GM19328 (cell line): ENCODE measurements around the gene PPP2R2B.
"Not testable (repeated sequence)": the region's sequence is repeated elsewhere in the genome, so short reads cannot be mapped to it uniquely, and the experiment has no call there.

Source experiments
- ATAC-seq: cut with Tn5 transposase; IDR thresholded peaks from one replicate; pipeline ENCODE4 v1.9.1; 2021; ENCODE audit warnings: mild to moderate bottlenecking, moderate library complexity; ENCODE audit not compliant: unreplicated experiment

Gene PPP2R2B

GRCh38 chr5:146751781-146752401, 126.7 kb downstream of the PPP2R2B start:
- ATAC-seq = peak; percentile 100

DNA sequence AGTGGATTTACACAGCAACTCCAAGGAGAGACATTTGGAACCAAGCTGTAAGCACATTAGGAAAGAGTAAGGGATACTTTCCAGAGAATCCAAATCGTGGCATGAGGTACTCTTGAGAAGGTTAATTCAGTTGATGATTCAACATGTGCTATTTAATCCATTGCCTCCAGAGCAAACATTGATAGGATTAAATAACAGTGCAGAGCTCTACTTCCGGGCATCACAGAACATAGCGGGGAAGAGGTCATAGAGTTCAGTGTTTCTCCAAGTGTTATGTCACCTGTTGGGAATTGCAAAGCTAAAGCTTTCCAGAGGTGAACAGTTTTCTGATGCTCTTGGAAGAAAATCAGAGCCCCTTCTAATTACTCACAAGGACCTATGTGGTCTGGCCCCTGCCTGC, 127.5 kb downstream of the PPP2R2B start:
- no peak for ATAC-seq

GRCh38 chr5:146748533-146748932, 130.0 kb downstream of the PPP2R2B start:
- no peak for ATAC-seq

GRCh38 chr5:146745931-146746577, 132.5 kb downstream of the PPP2R2B start:
- ATAC-seq = no peak

- ATAC-seq = no peak
Measured at GRCh38 chr5:146744068-146744745, 134.3 kb downstream of the PPP2R2B start.

- no peak for ATAC-seq
Measured at GRCh38 chr5:146734936-146735577, 143.5 kb downstream of the PPP2R2B start.

GRCh38 chr5:146732962-146733361, 145.6 kb downstream of the PPP2R2B start:
- ATAC-seq = no peak

- ATAC-seq = no peak
Measured at GRCh38 chr5:146731909-146732659, 146.5 kb downstream of the PPP2R2B start.

- ATAC-seq = not testable (repeated sequence)
Measured at GRCh38 chr5:146728746-146729145, 149.8 kb downstream of the PPP2R2B start.

DNA sequence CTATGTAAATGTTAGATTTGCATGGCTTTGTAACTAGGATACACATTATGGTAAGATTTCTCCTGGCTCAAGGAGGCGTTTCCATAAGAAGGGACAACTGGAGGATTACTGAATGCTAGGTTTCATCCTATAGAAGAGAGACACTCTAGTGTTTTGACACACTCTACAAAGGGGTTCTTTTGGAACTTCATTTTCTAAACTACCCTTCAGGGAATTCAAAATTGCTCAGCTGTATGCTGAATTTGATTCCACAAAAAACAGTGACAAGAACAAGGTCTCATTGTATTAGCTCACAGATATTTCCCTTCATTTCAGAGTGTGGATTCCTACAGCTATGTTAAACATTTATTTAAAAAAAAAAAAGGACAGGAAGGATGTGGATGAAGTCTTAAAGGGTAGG, 151.7 kb downstream of the PPP2R2B start:
- ATAC-seq = no peak

DNA sequence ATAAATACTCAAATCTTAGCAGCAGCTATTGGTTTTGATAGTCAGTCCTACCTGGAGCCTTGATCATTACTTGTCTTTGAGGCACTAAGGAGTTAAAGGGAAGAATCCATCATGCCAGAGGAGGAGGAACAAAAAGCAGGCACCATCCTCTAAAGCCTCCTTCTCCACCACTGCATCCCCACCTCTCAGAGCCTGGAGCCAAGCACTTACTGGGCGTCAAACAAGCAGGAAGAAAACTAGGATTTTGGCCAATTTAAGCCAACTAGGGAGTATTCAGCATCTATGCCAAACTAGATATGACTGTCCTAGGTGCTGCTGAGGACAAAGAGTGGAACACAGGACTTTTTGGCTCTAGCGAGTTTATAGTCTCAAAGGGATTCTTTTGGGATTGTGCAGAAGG, 152.5 kb downstream of the PPP2R2B start:
- ATAC-seq = no peak

DNA sequence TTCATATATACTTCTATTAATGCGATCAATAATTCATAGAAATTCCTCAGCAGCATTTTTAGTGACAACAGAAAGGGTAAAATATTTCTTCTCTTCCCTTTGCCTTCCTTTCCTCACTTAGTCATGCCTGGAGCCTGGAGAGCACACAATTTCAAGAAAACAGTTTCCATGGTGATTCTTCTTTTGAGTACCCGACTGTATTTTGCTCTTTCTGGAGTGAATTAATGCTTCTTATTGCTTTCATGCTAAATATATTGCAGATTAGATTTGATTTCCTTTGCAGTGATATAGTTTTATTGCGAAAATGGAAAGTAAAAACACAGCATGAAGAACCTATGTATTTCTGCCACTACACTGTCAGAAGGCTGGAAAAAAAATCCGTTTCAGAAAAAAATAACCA, 153.5 kb downstream of the PPP2R2B start:
- no peak for ATAC-seq

DNA sequence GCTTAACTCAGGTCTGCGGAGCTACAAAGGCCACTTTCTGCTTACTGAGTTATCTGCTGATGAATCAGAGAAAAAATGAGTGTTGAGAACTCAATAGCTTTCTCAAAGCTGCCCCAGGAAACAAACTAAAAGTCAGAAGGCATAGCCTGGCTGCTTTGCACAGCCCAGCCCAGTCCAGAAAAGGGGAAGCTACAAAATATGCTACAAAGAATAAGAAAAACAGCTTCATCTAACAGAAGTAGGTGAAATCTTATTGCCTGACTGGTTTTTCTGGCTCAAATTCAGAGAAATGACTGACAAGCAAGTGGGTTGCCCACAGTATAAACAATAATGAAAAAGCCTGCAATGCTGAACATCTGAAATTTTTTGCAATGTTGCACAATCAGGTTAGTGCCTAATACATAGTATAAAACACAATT, 156.2 kb downstream of the PPP2R2B start:
- ATAC-seq = no peak

DNA sequence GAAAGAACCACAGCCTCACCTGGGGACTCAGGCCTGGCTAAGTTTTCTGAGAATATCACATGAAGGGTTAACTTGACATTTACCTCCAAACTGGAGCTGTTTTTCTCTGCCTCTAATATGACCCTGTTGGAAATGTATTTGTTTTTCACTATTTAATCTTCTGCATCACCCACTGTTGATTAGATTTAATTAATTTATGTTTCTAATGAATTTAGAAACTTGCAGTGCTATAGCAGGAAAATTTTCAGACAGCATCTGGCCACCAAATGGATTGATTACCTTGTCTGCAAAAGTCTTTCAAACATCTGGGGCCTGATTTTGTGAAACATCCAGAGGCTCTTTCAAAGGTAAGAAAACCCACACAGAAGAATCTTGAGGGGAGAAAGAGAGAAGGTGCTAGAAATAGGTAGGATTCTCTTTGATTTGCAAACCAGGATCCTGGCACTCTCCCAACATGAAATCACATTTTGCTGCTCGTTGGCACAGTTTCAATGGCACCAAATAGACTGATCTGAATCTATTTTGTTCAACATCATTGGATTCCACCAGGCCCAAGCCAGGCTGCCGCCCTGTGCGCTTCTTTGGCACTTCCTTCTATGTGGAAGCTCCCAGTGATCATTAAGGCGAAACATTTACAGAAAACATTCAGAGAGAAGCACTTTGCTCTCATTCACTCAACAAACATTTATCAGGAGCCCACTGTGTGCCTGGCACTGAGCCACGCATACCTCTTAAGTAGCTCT, 157.3 kb downstream of the PPP2R2B start:
- ATAC-seq = no peak

- no peak for ATAC-seq
Measured at GRCh38 chr5:146720107-146720506, 158.4 kb downstream of the PPP2R2B start.

GRCh38 chr5:146719179-146719578, 159.4 kb downstream of the PPP2R2B start:
- ATAC-seq = no peak

DNA sequence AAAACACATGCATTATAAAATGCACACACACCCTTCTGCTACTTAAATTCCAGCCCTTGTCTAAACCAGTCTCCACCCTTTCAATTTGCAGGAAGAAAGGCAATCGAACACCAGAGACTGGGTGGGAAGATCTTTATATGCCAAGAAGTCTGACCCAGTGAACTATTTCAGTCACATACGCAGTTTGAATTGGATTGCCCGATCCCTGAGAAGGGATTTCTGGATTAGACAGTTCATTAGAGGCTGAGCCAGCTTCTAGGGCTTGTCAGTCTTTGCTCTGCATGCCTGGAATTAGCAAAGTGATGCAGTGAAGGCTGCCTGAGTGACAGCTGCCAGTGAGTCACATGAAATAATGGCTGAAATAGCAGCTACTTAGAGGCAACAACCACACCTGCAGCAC, 159.9 kb downstream of the PPP2R2B start:
- ATAC-seq = no peak

GRCh38 chr5:146717951-146718350, 160.6 kb downstream of the PPP2R2B start:
- no peak for ATAC-seq

DNA sequence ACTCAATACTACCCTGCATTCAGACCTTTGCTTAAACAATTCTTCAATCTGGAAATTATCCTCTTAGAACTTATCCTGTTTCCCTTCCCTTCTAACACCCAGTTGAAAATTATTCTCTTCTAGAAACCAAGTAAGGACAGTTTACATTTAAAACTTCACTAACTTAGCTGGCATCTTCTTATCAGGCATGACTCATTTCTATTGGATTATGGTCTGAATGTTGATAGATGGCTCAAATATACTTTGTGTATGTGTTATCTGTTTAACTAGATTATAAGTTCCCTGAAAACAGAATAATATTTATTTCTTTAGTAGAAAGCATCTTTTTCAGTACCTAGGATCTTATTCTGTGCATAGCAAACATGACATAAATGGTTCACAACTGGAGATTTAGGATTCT, 161.9 kb downstream of the PPP2R2B start:
- ATAC-seq = no peak

- ATAC-seq = no peak
Measured at GRCh38 chr5:146710348-146710747, 168.2 kb downstream of the PPP2R2B start.
